NOMO-1 treated with dmso at 0.1 percent for 144 hours (cell line): ENCODE measurements around the gene FILIP1L.

ENCODE experiments used
- DNase-seq: peaks from one replicate; lab custom pipeline; 2025; ENCODE audit not compliant: unreplicated experiment; lab: John Stamatoyannopoulos, UW

FILIP1L gene

DNA sequence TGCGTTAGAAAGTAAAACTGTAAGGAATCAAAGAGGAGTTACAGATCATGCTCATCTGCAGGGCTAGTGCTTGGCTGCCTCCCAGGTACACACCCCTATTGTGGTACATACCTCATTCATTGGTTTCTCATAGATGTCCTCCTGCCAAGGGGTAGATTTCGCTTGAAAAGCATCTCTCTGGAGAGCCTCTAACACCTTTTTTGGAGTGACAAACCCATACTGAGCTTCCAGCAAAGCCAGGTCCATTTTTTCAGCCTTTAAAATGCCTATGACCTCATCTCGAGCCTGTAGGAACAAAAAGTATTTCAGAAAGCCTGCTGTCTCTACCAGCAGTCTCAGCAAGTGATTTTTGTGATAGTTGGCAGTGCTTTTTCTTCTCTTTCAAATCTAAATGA is 184.6 kb downstream of the FILIP1L start:
- no peak for DNase-seq

DNA sequence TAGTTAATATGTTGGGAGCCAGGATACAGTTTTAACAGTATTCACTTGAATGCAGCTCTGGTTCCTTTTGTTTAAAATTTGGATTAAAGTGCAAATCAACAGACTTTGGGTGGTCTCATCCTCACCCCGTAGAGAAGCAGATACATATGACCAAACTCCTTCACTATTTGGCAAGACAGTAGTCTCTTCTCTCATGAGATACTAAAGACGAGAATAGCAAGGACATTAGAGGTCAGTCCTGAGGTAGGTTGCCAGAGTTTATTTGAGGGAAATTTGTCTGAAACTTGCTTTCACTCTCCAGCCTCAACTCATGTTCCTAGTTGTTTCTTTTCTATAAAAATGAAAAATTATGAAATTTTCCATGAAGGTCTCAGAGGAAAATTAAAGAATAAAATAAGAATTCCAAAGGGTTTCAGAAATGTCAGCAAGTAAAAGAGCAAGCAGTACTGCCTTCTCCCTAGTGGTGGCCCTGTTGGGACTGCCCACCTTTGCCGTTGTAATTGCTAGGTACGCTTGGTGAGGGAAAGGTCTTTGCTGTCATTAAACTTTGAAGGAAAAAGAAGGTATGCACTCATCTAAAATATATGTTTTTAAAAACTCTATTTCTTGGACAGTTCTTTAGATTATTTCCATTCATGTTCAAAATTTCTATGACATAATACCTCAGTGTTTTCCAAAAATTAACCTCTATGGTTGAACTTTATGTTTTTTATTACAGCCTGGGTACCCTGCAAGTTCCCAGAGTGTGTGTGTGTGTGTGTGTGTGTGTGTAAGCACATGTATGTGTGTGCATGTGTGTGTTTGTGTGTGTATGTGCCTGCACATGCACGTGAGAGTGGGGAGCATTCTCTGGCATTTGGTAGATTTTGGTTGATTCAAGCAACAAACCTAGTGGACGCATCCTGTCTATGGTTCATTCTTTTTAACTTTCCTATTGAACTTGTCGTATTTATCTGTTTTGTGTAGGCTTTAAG is 185.2 kb downstream of the FILIP1L start:
- no peak for DNase-seq

DNA sequence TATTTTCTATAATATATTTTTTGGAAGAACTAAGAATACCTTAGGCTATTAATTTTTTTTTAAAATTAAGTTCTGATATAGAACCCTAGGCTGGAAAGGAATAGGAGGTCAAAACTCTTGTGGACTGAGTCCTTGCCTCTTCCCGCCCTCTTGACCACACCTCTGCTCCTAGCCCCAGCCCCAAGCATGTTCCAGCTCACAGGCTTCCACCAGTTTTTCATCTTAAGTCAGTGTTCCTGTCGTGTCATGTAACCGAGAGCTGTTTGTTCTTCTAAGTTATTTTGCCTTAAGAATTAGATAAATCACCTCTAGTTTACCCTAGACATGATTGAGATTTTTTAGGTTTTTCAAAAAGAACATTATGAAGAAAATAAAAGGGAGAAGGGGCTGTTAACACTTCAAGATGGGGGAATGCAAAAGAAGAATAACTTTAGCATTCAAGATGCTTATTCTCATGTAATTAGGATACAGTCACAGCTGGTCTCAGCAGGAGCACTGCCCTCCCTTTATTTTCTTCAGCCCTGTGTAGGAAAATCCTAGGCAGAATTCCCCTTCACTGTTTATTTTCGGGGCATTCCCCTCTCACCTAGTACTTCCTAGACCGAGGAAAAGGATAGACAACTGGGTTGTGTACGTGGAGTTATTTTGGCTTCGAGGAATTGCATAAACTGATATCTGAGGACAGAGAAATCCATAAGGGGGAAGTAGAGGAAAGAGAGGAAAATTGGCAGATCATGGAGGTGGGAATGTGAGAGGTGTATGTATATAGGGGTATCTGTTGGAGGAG is 186.4 kb downstream of the FILIP1L start:
- DNase-seq = no peak

DNA sequence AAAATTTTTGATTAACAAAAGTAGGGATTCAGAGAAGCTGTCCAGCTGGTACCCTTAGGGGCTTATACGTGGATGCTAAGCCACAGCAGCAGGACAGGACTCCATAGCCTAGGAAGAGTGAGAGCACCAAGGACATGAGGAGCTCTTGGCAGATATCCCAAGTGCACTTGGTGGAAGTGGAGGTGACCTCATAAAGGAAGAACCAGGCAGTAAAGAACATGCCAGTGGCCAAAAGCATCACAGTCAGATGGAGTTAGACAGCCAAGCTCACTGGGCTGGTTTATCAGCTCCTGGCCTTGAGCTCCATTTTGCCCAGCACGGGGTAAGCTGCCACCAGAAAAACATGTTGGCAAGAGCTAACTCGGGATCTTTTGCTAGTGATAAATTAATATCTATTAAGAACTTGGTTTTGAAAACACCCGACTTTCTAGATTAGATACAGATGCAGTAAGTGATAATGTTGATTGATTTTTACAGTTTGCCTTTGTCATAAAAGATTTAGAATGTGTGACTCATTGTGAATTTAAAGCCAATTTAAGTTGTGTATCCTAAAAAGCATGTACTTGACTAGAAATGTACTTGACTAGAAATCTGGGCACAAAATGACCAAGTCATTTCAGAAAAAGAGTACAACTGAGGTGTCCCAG is 188.6 kb downstream of the FILIP1L start:
- DNase-seq = no peak

DNA sequence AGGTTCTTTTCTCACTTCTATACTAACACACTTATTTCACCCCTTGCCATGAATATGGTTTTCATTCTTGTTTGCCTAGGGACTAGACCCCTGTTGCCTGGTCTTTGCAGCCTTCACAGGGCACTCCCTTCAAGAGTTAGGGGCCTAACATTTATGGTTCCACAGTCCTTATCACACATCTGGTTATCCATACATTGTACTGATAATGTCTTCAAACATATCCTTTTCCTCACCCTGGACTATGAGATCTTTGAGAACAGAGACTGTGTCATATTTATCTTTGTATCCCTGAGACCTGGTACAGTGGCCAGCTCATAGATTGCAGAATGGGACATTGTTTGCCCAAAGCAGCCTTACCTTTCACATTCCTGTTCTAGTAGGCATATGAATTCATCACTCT is 190.4 kb downstream of the FILIP1L start:
- no peak for DNase-seq

DNA sequence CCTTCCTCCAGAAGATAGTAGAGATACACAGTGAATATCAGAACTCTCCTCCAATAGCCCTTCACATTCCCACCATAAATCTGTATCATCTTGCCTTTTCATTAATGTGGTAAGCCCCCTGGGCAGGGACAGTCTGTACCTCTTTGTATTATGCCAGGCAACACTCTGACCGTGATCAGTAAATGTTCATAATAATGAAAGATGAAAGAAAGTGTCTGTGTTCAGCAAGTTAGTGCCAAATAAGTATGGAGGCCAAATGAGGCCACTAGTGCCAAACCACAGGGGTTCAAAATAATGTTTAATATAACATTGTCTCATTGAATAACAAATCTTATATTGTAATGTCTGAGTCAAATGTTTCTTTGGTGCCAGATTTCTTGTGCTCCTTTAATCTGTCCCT is 192.3 kb downstream of the FILIP1L start:
- no peak for DNase-seq

DNA sequence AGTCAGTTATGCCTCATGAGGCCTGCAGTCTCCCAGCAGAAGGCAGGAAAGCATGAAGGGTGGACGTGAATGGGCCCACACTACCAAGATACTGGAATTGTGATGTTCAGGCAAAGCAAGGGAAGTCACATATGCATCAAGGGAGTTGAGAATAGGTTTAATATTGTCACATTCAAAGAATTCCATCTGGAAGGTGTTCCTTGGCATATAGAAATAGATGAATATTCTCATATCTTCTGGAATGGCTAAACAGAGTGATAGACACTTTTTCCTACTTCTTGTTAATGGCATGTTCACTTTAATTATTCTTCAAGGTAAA is 193.0 kb downstream of the FILIP1L start:
- no peak for DNase-seq

DNA sequence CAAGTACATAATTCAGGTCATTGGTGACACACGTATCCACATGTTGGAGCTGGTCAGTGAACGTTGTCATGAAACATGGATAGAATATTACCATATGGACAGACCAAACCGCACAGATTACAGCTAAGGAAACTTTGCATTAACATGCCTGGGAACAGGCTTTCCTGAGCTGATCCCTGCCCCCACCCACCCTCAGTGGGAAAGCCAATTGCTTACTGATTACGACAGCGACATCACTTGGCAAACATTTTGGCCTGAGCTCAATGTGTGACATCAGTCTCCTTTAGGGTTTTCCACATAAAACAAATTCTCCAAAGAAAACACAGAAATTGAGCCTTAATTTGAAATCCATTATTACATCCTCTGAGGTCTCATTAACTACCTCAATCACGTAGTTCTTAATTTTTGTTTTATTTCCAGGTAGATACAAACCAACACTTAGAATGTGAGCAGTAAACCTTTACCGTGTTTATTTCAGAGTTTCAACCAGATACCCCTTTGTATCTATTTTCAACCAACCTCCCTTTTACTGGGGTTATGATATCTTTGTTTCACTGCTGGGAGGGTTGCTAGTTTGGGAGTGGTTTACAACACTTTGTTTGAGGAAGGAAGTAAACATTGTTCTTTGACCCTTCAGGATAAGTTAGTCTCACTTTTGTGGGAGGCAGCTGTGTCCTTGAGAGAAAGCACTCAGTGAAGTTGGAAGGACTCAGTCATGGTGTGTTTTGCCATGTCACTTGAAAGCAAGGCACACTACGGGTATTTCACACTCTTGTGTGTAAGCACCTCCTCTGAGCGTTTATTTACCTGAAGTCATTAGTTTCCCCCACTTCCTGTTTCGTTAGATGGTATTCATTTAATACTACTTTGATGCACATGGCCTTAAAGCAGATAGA is 193.6 kb downstream of the FILIP1L start:
- DNase-seq = peak; percentile 37

DNA sequence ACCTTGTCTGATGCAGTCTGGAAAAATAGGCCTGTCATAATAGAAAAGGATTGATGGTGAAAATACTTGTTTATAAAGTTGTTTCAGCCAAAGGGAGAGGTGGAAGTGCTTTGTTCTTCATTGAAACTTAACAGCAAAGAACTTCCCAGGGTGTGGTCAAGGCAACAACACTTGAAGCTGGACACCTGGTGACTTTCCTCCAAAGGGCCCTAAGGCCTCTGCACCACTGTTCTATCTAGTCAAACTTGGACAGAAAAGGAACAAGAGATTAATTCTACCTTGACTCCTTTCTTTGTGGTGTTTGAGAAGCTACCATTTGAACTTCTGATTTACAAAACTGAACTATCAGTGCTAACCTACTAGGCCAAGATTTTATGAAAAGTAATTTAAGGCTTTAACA is 194.6 kb downstream of the FILIP1L start:
- no peak for DNase-seq

DNA sequence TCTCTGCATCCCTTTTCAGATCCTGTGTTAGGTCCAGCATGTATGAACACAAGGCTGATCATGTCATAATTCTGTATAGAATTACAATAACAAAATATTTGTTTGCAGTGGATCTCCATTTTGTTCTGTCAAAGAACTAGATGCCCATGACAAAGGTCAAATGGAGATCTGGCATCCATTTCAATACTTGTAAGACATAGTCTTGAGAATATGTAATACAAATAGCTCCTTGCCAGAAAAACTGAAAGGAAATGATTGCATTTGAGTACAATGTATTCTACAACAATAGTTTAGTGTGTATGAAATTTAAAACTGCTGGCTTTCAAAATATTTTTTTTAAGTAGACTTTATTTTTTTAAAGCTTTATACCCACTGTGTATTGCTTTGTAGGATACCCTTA is 195.6 kb downstream of the FILIP1L start:
- no peak for DNase-seq

DNA sequence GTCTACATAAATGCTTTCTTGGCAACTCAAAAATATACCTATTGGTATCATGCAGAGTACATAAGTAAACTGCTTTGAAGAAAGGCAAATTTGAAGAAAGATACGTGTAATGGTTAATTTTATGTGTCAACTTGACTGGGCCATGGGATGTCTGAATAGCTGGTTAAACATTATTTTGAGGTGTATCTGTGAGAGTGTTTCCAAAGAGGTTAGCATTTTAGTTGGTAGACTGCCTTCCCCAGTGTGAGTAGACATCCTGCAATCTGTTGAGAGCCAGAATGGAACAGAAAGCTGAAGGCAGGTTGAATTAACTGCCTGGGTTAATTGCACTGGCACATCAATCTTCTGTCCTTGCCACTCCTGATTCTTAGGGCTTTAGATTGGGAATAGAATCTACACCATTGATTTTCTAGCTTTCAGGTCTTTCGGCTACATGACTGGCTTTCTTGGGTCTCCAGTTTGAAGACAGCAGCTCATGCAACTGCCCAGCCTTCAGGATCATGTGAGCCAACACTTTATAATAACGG is 198.3 kb downstream of the FILIP1L start:
- no peak for DNase-seq

DNA sequence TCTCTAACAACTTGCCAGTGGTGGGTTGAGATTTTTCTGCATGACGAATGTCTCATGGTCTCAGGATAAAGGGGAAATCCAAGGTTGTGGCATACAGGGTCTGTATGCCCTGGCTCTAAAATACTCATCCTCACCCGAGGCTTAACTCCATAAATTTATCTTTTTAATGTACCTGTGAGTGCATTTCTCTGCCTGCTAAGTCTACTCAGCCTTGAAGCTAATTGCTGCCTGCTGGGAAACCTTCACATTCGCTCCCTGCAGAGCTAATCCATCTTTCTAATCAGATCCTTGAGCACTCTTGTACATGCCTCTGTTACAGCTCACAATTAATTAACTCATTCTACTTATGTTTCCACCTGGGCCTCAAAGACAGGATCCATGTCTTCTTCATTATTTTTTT is 202.9 kb downstream of the FILIP1L start:
- no peak for DNase-seq

DNA sequence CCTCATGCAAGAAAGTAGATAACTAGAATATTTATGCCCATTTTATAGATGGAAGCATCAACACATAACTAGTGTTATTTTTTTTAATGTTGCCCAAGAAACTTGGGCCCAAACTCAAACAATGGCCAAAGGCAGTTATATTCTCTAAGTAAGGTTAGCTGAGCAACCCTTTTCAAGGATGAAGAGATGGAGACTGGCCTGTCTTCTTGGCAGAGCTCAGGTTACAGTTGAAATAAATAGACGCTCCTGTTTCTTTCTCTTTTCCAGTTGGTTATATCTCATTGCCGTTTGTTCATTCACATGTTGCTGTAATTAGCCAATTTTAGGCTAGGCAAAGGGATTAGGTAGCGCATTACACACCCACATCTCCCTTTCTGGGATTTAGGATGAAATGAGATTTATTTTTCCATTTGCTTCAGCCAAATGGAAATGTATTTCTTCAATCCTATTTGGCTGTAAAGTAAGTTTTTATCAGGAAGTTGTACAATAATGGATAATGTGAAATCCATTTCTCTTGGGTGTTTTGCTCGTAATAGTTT is 203.5 kb downstream of the FILIP1L start:
- no peak for DNase-seq

DNA sequence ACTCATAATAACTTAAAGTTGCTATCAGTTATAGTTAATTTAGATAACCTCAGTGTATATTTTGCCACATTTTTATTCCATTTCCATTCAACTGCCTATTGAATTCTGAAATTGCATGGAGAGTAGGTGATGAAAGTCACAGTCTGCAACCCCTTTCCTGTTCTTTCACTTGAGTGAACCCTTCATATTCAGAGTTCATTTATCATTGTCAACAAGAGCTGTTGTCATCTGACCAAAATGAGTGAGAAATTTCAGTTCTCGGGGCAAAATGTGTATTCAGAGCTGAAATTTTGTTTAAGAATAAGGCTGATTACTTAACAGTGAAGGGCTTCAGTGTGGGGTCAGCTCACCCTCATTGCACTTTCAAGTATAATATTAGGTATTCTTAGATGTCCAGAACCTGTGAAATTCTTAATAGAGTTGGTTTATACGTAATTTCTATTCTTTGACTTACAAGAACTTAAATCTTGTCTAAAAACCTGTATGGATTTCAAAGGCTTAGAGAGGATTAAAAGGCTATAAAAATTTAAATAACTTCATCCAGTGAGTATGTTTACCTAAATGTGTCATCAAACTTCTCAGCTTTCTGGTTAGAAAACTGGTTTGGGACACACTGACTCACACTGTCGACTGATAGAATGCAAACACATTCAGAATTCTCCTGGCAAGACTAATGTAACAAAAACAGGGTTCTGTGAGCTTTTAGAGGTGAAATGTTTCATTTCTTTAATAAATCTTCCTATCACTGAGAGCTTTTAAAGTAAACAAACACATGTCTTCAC is 204.4 kb downstream of the FILIP1L start:
- DNase-seq = no peak

DNA sequence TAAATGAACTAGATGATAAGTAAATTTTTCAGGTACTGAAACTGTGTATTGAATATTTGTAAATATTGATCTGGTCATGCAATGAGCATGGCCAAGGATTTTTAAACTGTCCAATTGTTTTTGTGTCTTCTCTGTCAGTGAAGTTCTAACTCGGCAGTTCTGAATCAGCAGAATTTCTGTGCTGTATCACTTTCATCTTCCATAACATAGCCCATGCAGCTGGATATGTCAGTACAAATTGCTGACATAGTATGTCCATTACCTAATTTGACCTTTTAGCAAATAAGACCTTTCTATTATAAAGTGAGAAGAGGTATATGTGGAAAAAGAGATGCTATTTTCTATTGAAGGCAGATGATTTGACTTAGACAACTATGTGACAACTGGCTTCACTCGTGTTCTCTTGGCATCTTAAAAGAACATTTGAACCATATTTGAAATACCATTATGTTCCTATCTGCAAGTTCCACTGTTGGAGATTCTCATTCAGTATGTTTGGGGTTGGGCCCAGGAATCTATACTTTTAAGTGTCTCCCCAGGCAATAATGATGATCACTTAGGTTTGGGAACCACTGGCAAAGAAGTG is 206.2 kb downstream of the FILIP1L start:
- no peak for DNase-seq

DNA sequence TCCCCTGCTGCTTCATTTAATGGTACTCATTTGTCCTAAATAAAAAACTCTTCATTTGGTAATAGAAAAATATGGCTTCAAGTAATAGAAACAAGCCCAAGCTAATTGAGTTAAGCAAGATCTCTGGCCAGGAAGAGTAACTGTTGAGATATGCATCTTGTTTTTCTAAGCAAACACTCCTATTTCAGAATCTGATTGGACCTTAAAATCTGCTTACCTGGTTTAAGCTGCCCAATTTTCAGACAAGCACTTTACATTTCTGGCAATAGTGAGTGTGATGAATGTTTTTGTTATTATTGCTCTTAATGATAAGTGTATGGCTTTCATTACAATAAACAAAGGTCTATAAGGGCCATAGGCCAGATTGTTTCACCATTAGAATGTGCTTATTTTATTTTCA is 210.4 kb downstream of the FILIP1L start:
- DNase-seq = no peak

DNA sequence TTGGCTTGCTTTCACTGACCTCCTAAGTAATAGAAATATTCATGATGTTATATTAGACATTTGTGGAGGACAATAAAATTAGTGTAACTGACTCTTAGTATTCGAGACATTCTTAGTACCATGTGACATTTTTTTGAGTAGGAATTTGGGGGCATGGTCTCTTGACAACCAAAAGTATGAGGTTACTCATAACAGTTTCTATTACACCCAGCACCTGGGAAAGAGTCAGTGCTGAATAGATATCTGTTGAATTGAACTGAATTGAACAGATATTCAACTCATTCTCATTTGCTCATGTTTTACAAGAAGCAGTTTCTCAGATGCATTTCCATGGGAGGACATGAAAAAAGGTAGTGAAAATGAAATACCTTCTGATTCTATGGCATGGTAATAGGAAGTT is 212.2 kb downstream of the FILIP1L start:
- DNase-seq = no peak

DNA sequence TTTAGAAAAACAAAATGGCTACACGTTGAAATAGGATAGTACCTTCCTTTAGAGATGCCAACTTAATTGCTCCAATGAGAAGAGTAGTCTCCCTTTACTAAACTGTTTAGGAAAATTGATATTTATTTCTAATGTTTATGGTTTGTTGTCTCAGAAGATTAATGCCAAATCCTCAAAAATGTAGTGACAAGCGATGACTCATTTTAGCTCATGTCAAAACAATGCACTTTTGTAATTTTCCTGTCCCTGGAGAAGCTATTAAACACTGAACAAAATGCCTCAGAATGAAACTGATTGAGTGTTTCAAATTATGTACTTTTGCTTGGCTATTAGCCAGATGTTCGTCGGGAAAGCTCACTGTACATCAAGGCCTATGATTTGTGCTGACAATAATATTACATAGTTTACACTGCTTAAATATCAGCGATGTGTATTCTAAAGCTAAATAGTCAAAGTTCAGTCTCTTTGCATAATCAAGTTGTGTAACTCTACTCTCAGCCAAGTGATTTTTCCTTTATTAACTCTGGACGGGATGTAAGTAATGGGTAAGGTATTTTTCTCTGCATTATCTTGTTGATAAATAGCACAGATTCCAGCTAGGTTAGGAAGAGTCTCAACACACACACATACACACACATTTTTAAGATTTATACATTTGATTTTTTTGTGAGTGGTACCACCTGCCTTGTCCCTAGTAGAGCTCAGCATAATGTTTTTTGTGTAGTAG is 212.9 kb downstream of the FILIP1L start:
- no peak for DNase-seq

DNA sequence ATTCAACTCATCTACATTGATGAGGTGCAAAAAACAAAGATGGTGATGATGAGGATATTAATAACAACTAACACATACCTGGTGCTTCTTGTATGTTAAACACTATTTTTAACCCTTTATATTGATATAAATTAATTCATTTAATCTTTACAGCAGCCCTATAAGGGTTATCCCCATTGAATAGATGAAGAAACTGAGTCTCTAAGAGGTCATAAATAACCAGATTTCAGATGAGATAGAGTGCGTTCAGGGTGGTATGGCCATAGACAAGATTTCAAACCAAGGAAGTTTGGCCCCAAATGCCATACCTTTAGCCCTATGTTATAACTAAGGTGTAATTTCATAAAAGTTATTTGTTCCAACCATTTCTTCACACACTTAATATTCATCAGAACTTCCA is 214.1 kb downstream of the FILIP1L start:
- DNase-seq = no peak
